Muscle layer of colon (tissue), 2 donors: ENCODE results near the gene RAPGEF5.
A peak's percentile ranks its signal among the peaks of the same experiment; 100 is the strongest.

Source experiments
- H3K27ac ChIP-seq: one replicate; pipeline ENCODE4 v1.7.0; 2013; ENCODE audit warnings: low read depth, mild to moderate bottlenecking, low read length, moderate library complexity
- H3K27me3 ChIP-seq, 2 donors: one replicate each; pipeline ENCODE4 v1.7.0; 2013; ENCODE audit warnings: low read length in 2 of 2, mild to moderate bottlenecking in 2 of 2; ENCODE audit not compliant: insufficient read depth in 2 of 2, control insufficient read depth in 1 of 2
- H3K36me3 ChIP-seq: one replicate; pipeline ENCODE4 v1.7.0; 2013; ENCODE audit warnings: mild to moderate bottlenecking, low read length; ENCODE audit not compliant: insufficient read depth
- H3K4me1 ChIP-seq: one replicate; pipeline ENCODE4 v1.7.0; 2013; ENCODE audit warnings: mild to moderate bottlenecking, low read length; ENCODE audit not compliant: insufficient read depth
- H3K4me3 ChIP-seq, 2 donors: one replicate each; pipeline ENCODE4 v1.7.0; 2013; ENCODE audit warnings: low read length in 2 of 2, low read depth in 1 of 2, mild to moderate bottlenecking in 1 of 2, moderate library complexity in 1 of 2
- H3K9ac ChIP-seq: one replicate; pipeline ENCODE4 v1.7.0; 2013; ENCODE audit warnings: low read length
- H3K9me3 ChIP-seq: one replicate; pipeline ENCODE4 v1.7.0; 2013; ENCODE audit warnings: mild to moderate bottlenecking, low read length
- donor health status: abdominal sarcoma.
- donor health status: Adenocarcinoma of cecum.

RAPGEF5 gene

DNA sequence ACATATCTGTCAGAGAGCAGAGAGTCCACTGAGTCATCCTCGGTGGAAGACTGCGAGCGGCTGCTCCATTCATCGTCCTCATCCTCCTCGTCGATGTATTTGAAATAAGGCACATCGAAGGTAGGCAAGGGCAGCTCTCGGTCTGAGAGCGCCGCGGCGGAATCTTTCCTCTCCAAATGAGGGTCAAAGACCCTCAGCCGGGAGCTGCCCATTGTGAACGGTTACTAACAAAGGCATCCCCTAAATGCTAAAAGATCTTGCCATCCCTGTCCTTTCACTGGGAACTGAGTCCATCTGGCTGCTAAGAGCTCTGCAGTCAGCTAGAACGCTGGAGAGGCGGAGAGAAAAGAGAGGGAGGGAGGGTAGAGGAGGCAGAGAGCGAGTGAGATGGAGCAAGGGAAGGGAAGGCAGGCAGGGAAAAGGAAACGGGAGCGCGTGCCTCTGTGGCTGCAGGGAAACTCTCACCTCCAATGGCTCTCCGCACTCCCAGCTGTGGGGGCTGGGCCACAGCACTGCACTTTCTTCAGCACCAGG is 163.4 kb downstream of the RAPGEF5 start:
- no peaks in the 10 kb centered on the region for H3K27me3 ChIP-seq
- no peaks in the 10 kb centered on the region for H3K9me3 ChIP-seq
- H3K9ac ChIP-seq: no peak overlapping the region
- H3K36me3 ChIP-seq: no peaks in the 10 kb centered on the region
- no peaks in the 10 kb centered on the region for H3K4me1 ChIP-seq
- H3K27ac ChIP-seq: no peak overlapping the region
- peak overlapping the region; percentile 26 to 34 for H3K4me3 ChIP-seq

- no peak overlapping the region for H3K9ac ChIP-seq
- no peaks in the 10 kb centered on the region for H3K4me1 ChIP-seq
- H3K9me3 ChIP-seq: no peaks in the 10 kb centered on the region
- H3K36me3 ChIP-seq: no peaks in the 10 kb centered on the region
- H3K4me3 ChIP-seq: peak overlapping the region in 1 of 2 donors; percentile 34
- H3K27me3 ChIP-seq: no peaks in the 10 kb centered on the region
- no peak overlapping the region for H3K27ac ChIP-seq
Measured at GRCh38 chr7:22192801-22193200, 164.2 kb downstream of the RAPGEF5 start.

DNA sequence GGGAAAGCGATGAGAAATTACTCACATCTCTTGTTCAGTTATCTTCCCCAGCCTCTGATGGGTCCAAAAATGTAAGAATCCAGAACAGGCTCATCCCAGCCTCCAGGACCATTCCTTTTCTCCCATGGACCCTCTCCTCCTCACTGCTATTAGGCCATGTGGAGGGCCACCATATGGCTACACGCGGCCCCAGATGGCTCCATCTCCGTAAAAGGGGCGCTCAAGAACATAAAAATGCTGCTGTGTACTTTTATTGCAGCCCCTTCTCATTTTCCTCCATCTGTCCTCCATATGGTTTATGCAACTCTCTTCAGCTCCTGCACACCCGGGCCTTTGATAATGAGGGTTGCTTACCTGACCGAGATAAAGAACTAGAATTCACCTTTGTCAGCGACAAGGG is 166.2 kb downstream of the RAPGEF5 start:
- Histone ChIP-seq H3K36me3 (no peaks in the 10 kb centered on the region), H3K27ac (no peak overlapping the region), H3K4me3 (no peak overlapping the region), H3K4me1 (no peaks in the 10 kb centered on the region), H3K9me3 (no peaks in the 10 kb centered on the region), H3K27me3 (no peaks in the 10 kb centered on the region), H3K9ac (no peak overlapping the region)

- Histone ChIP-seq H3K36me3 (no peaks in the 10 kb centered on the region), H3K4me3 (no peak overlapping the region), H3K4me1 (no peaks in the 10 kb centered on the region), H3K27ac (no peak overlapping the region), H3K27me3 (no peaks in the 10 kb centered on the region), H3K9ac (no peak overlapping the region), H3K9me3 (no peaks in the 10 kb centered on the region)
Measured at GRCh38 chr7:22189741-22190140, 167.2 kb downstream of the RAPGEF5 start.

GRCh38 chr7:22189230-22189629 is 167.7 kb downstream of the RAPGEF5 start:
- no peaks in the 10 kb centered on the region for H3K27me3 ChIP-seq
- no peak overlapping the region for H3K9ac ChIP-seq
- H3K9me3 ChIP-seq: no peaks in the 10 kb centered on the region
- H3K4me1 ChIP-seq: no peaks in the 10 kb centered on the region
- no peaks in the 10 kb centered on the region for H3K36me3 ChIP-seq
- H3K27ac ChIP-seq: no peak overlapping the region
- no peak overlapping the region for H3K4me3 ChIP-seq

GRCh38 chr7:22187691-22188348 is 169.1 kb downstream of the RAPGEF5 start:
- no peak overlapping the region for H3K9ac ChIP-seq
- H3K27ac ChIP-seq: no peak overlapping the region
- no peaks in the 10 kb centered on the region for H3K4me1 ChIP-seq
- H3K36me3 ChIP-seq: no peaks in the 10 kb centered on the region
- H3K9me3 ChIP-seq: no peaks in the 10 kb centered on the region
- H3K4me3 ChIP-seq: no peak overlapping the region
- H3K27me3 ChIP-seq: no peaks in the 10 kb centered on the region

DNA sequence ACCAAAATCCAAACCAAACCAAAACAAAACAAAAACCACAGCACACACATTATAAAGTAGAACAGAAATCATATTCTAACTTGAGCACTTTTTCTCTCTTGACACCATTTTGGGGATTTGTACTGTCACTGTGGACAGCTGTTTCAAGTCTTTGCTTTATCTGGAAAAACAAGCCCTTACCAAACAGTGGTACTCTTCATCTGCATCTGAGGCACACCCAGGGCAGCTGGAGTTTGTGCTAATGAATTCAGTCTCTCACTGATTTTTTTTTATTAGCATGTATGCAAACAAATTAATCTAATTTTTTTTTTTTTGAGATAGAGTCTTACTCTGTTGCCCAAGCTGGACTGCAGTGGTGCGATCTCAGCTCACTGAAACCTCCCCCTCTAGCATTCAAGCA is 171.4 kb downstream of the RAPGEF5 start:
- Histone ChIP-seq H3K27me3 (no peaks in the 10 kb centered on the region), H3K4me3 (no peak overlapping the region), H3K9me3 (no peaks in the 10 kb centered on the region), H3K4me1 (no peaks in the 10 kb centered on the region), H3K9ac (no peak overlapping the region), H3K36me3 (no peaks in the 10 kb centered on the region), H3K27ac (no peak overlapping the region)

- Histone ChIP-seq H3K4me1 (no peaks in the 10 kb centered on the region), H3K9me3 (no peaks in the 10 kb centered on the region), H3K9ac (no peak overlapping the region), H3K27me3 (no peaks in the 10 kb centered on the region), H3K36me3 (no peaks in the 10 kb centered on the region), H3K4me3 (no peak overlapping the region), H3K27ac (no peak overlapping the region)
Measured at GRCh38 chr7:22184549-22185199, 172.3 kb downstream of the RAPGEF5 start.

- Histone ChIP-seq H3K27ac (no peak overlapping the region), H3K36me3 (no peaks in the 10 kb centered on the region), H3K9me3 (no peaks in the 10 kb centered on the region), H3K4me3 (no peak overlapping the region), H3K27me3 (no peaks in the 10 kb centered on the region), H3K4me1 (no peaks in the 10 kb centered on the region), H3K9ac (no peak overlapping the region)
Measured at GRCh38 chr7:22183522-22184280, 173.3 kb downstream of the RAPGEF5 start.

DNA sequence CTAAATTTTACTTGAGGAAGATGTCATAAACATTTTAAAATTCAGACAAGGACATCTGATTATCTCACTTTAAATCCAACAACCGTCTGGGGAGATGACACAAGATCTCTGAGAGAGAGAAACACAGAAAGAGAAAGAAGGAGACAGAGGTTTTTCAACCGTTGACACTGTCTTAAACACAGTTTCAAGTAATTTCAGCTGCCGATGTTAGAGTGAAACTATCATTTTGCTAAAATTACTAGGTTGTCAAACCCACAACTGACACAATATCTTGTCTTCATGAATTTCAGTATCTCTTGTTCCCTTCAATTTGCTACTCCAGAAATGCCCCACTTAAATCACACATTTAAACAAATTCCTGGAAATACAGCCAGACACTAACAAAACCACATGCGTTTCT is 174.8 kb downstream of the RAPGEF5 start:
- Histone ChIP-seq H3K9me3 (no peaks in the 10 kb centered on the region), H3K4me3 (no peak overlapping the region), H3K36me3 (no peaks in the 10 kb centered on the region), H3K27ac (no peak overlapping the region), H3K27me3 (no peaks in the 10 kb centered on the region), H3K4me1 (no peaks in the 10 kb centered on the region), H3K9ac (no peak overlapping the region)

DNA sequence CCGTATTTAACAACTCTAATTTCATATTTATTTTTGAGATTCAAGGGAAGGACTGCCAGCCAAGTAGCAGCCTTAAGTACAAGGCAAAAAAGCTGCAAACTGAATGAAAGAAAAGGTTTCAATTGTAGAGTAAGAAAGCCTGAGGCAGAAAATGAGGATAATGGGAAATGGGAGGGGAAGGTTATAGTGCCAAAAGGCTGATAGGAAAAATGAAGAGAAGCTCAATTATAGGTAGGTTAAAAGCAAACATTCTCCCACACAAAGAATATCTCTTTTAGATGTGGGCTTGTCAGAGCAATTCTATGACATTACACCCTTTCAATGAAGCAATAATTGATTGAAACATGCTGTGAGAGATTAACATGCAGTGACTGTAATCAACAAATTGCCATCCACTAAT is 175.3 kb downstream of the RAPGEF5 start:
- Histone ChIP-seq H3K36me3 (no peaks in the 10 kb centered on the region), H3K9ac (no peak overlapping the region), H3K9me3 (no peaks in the 10 kb centered on the region), H3K4me3 (no peak overlapping the region), H3K4me1 (no peaks in the 10 kb centered on the region), H3K27ac (no peak overlapping the region), H3K27me3 (no peaks in the 10 kb centered on the region)
